Fibroblast of lung (primary cell): ENCODE results near the gene TYW1. TPM values are rescaled to one million over a fixed set of nuclear protein-coding genes. Genes with fewer than 3 reads are reported as not detected.

Experiments used
- DNase-seq, 2 donors: peaks; one replicate each; pipeline versions ENCODE4 v3.0.0 to v3.0.0-alpha.2; 2010; ENCODE audit warnings: low read depth in 2 of 2
- H2AFZ ChIP-seq: 2 replicates; pipeline ENCODE4 v1.5.1; 2012; ENCODE audit warnings: low read length, control low read depth, inconsistent platforms
- H3K27ac ChIP-seq: 2 replicates; pipeline ENCODE4 v1.5.1; 2011; ENCODE audit warnings: low read length, control low read depth; ENCODE audit not compliant: insufficient read depth
- H3K27me3 ChIP-seq: 2 replicates; pipeline ENCODE4 v1.5.1; 2011; ENCODE audit warnings: mild to moderate bottlenecking, low read length; ENCODE audit not compliant: control insufficient read depth, insufficient read depth
- H3K36me3 ChIP-seq: 2 replicates; pipeline ENCODE4 v1.5.1; 2011; ENCODE audit warnings: low read length; ENCODE audit not compliant: control insufficient read depth, insufficient read depth
- H3K4me1 ChIP-seq: 2 replicates; pipeline ENCODE4 v1.5.1; 2011; ENCODE audit warnings: low read length; ENCODE audit not compliant: control insufficient read depth, insufficient read depth; ENCODE audit errors: extremely low read depth
- H3K4me2 ChIP-seq: 2 replicates; pipeline ENCODE4 v1.5.1; 2011; ENCODE audit warnings: low read length, control low read depth; ENCODE audit not compliant: insufficient read depth; ENCODE audit errors: extremely low read depth
- H3K4me3 ChIP-seq, 4 experiments: fragments of 200-600 bp in 1 of 4; sonication (generic) in 1 of 4; replicated peaks in 1 of 4; 2 replicates each; pipeline ENCODE4 v1.5.1; 2011 to 2016; ENCODE audit warnings: low read length in 4 of 4, low read depth in 3 of 4, mild to moderate bottlenecking in 3 of 4, control low read depth in 2 of 4, inconsistent platforms in 1 of 4, mixed read lengths in 1 of 4; ENCODE audit not compliant: insufficient read depth in 1 of 4; ENCODE audit errors: control extremely low read depth in 1 of 4
- H3K79me2 ChIP-seq: 2 replicates; pipeline ENCODE4 v1.5.1; 2012; ENCODE audit warnings: mild to moderate bottlenecking, low read length, inconsistent platforms; ENCODE audit not compliant: control insufficient read depth, insufficient read depth
- H3K9ac ChIP-seq: 2 replicates; pipeline ENCODE4 v1.5.1; 2011; ENCODE audit warnings: mild to moderate bottlenecking, low read length, control low read depth; ENCODE audit not compliant: insufficient read depth
- H3K9me3 ChIP-seq: 2 replicates; pipeline ENCODE4 v1.5.1; 2012; ENCODE audit warnings: low read depth, low read length; ENCODE audit not compliant: control insufficient read depth, insufficient read depth
- H4K20me1 ChIP-seq: 2 replicates; pipeline ENCODE4 v1.5.1; 2011; ENCODE audit warnings: low read length; ENCODE audit not compliant: control insufficient read depth, insufficient read depth; ENCODE audit errors: extremely low read depth
- EZH2 ChIP-seq: IDR thresholded peaks from 2 replicates; pipeline ENCODE4 v1.5.1; 2012; ENCODE audit warnings: low read length, control low read depth, mild to moderate bottlenecking; ENCODE audit errors: missing control alignments
- polyA plus RNA-seq, 2 donors: library from polyadenylated mRNA; depleted of rRNA in 1 of 2; stranded (reverse) in 1 of 2; unstranded in 1 of 2; fragments of >200 nt; gene quantifications; 2 replicates each; pipeline ENCODE4 v1.2.1, GENCODE V29; 2011 to 2012; ENCODE audit warnings: missing spikeins in 1 of 2
- total RNA-seq: library from RNA; depleted of rRNA; stranded (reverse); fragments of >200 nt; gene quantifications from 2 replicates; pipeline ENCODE4 v1.2.1, GENCODE V29; 2014
- TF ChIP-seq, protein P1 (sequence below), 2 donors: IDR thresholded peaks in 1 of 2; conservative IDR thresholded peaks in 1 of 2; 1 replicate in 1 of 2; 2 replicates in 1 of 2; pipeline ENCODE4 v1.5.1; 2011 to 2012; ENCODE audit warnings: low read length in 2 of 2, control low read depth in 1 of 2, inconsistent platforms in 1 of 2, low read depth in 1 of 2, mild to moderate bottlenecking in 1 of 2

The TYW1 gene
- total and polyA plus RNA-seq, 2 donors (not counting 1 experiment from before 2014, with no cell fraction given): 16.7 to 25.1 TPM

DNA sequence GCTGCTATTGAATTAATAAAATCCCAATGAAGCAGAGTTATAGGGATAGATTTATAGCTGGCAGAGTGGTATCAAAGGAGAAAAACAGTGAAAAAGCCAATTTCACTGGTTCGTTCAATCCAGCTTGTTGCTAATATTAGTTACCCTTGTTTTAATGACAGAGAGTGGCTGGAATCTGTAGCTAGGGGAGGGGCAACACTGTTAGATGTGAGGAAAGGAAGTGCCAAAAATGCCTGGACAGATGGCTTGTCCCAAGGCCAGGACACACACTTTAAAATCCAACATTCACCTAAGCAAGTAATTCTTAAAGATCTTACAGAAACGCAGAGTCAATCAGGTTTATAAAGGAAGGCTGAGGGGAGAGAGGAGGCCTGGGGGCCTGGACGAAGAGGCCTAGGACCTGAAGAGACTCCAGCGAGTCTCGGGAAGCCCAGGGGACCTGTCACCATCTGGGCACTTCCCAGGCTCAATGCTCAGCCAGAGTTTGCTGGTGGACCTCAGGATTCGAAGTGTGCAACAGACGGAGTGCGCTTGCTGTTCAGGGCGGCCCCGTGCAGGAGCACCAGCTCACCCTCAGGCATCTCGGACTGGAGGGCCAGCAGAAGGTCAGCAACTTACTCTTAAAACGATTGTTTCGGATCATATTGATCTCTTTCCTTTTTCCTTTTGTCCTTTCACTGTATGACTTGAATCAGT lies 38.9 kb upstream of the TYW1 start:
- Histone ChIP-seq H3K4me2 (no peak overlapping the region), H3K79me2 (no peaks in the 10 kb centered on the region), H3K4me3 (no peak overlapping the region), H3K9me3 (no peaks in the 10 kb centered on the region), H3K4me1 (peaks cover 5% of the 10 kb centered on the region), H3K36me3 (peaks cover 20% of the 10 kb centered on the region), H2AFZ (no peak overlapping the region), H3K27ac (no peak overlapping the region), H3K27me3 (no peaks in the 10 kb centered on the region), H4K20me1 (no peaks in the 10 kb centered on the region), H3K9ac (no peak overlapping the region)
- TF ChIP-seq, protein P1, sequence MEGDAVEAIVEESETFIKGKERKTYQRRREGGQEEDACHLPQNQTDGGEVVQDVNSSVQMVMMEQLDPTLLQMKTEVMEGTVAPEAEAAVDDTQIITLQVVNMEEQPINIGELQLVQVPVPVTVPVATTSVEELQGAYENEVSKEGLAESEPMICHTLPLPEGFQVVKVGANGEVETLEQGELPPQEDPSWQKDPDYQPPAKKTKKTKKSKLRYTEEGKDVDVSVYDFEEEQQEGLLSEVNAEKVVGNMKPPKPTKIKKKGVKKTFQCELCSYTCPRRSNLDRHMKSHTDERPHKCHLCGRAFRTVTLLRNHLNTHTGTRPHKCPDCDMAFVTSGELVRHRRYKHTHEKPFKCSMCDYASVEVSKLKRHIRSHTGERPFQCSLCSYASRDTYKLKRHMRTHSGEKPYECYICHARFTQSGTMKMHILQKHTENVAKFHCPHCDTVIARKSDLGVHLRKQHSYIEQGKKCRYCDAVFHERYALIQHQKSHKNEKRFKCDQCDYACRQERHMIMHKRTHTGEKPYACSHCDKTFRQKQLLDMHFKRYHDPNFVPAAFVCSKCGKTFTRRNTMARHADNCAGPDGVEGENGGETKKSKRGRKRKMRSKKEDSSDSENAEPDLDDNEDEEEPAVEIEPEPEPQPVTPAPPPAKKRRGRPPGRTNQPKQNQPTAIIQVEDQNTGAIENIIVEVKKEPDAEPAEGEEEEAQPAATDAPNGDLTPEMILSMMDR (conservative IDR thresholded peaks at IDR 0.05 in 1 of 2, IDR thresholded peaks at IDR 0.05 in 1 of 2; ENCODE audit: low read depth in 1 of 2, low read length in 2 of 2): no peak
- no peak for DNase-seq

DNA sequence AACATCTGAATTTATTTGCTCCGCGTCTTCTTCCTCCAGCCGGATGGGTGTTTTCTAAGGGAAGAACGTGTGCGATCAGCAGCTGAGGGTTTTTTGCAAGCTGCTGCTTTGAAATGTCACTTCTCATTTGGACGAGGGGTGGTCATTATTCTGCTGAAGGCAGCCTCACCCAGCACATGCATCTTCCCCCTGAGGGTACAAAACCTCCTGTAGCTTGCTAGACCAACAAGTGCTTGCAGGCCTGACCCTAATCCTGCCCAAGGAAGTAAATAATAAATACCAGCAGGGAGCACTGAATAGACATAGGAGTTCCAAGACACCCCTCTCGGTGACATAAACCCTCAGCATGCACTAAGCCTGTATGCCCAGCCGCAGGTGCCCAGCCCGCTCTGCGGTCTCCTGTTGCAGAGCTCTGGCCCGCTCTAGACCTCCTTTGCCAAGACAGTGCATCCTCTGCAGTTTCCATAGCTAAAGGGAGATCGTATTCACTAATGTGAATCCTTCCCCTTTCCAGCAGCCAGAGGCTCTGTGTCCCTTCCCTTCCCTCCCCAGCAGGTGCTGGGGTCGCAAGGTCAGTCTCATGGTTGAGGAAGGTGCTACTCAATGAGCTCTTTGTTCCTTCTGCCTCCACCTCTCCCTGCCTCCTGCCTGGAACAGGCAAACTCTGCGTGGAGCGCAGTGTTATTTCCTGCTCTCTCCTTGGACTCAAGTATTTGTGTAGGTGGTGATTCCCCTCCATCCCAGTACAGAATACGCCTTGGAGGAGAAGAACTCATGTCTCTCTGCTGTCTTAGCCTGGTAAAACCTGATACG lies 37.9 kb upstream of the TYW1 start:
- H3K27me3 ChIP-seq: no peaks in the 10 kb centered on the region
- no peaks in the 10 kb centered on the region for H3K79me2 ChIP-seq
- H3K4me2 ChIP-seq: no peak overlapping the region
- no peak overlapping the region for H3K9ac ChIP-seq
- H3K27ac ChIP-seq: no peak overlapping the region
- H3K36me3 ChIP-seq: peaks cover 20% of the 10 kb centered on the region
- no peak overlapping the region for H3K4me3 ChIP-seq
- H3K9me3 ChIP-seq: no peaks in the 10 kb centered on the region
- H3K4me1 ChIP-seq: no peaks in the 10 kb centered on the region
- no peak for DNase-seq
- H4K20me1 ChIP-seq: no peaks in the 10 kb centered on the region
- H2AFZ ChIP-seq: no peak overlapping the region
- TF ChIP-seq EZH2: no peak
- TF ChIP-seq, protein P1 (conservative IDR thresholded peaks at IDR 0.05 in 1 of 2, IDR thresholded peaks at IDR 0.05 in 1 of 2; ENCODE audit: low read depth in 1 of 2, low read length in 2 of 2): no peak

GRCh38 chr7:66960192-66960591 lies 36.4 kb upstream of the TYW1 start:
- no peaks in the 10 kb centered on the region for H3K4me1 ChIP-seq
- no peak overlapping the region for H3K4me3 ChIP-seq
- no peak for DNase-seq
- H3K4me2 ChIP-seq: no peak overlapping the region
- H3K27ac ChIP-seq: no peak overlapping the region
- H3K36me3 ChIP-seq: peaks cover 15% of the 10 kb centered on the region
- no peaks in the 10 kb centered on the region for H3K27me3 ChIP-seq
- no peak overlapping the region for H2AFZ ChIP-seq
- H3K79me2 ChIP-seq: no peaks in the 10 kb centered on the region
- H3K9me3 ChIP-seq: no peaks in the 10 kb centered on the region
- H3K9ac ChIP-seq: no peak overlapping the region
- H4K20me1 ChIP-seq: no peaks in the 10 kb centered on the region
- TF ChIP-seq, protein P1 (conservative IDR thresholded peaks at IDR 0.05 in 1 of 2, IDR thresholded peaks at IDR 0.05 in 1 of 2; ENCODE audit: low read depth in 1 of 2, low read length in 2 of 2): no peak
- TF ChIP-seq EZH2: no peak
